Measurements from ENCODE around the gene C4BPA.

The C4BPA gene

DNA sequence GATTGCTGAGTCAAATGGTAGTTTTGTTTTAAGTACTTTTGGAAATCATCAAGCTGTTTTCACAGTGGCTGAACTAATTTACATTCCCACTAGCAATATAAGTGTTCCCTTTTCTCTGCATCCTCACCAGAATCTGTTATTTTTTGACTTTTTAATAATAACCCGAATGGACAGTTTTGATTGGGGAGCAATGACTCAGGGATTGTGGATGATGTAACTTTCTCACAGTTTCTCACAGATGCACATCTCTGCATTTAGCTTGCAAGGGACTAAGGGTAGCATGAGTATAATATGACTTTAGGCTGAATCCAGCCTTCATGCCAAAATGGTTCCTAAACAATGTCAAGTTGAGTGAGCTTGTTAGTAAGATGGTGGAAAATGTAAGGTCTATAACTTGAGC is 90.2 kb downstream of the C4BPA start:
- no peak for DNase-seq
